Gastroesophageal sphincter (tissue), 4 donors: ENCODE results near the gene SUN3. TPM values are rescaled to one million over a fixed set of nuclear protein-coding genes. Genes with fewer than 3 reads are reported as not detected.
"Not testable (repeated sequence)": the region's sequence is repeated elsewhere in the genome, so short reads cannot be mapped to it uniquely, and the experiment has no call there.

Experiments
- ATAC-seq: fragments of 150-250 bp; one replicate; pipeline ENCODE4 v1.9.1; 2016; ENCODE audit warnings: mild to moderate bottlenecking, moderate library complexity
- H3K27ac ChIP-seq, 4 donors: fragments of 200-600 bp; sonication (generic) in 3 of 4; 1 replicate in 3 of 4; 2 replicates in 1 of 4; pipeline ENCODE4 v1.5.1; 2016 to 2019
- H3K27me3 ChIP-seq: fragments of 200-600 bp; sonication (generic); one replicate; pipeline ENCODE4 v1.5.1; 2019
- H3K36me3 ChIP-seq, 2 donors: fragments of 200-600 bp; sonication (generic); one replicate each; pipeline ENCODE4 v1.5.1; 2019; ENCODE audit warnings: control low read depth in 1 of 2
- H3K4me1 ChIP-seq, 3 donors: fragments of 200-600 bp; sonication (generic); 1 replicate in 2 of 3; 2 replicates in 1 of 3; pipeline ENCODE4 v1.5.1; 2016 to 2019; ENCODE audit warnings: control low read depth in 2 of 3
- H3K4me3 ChIP-seq, 2 donors: fragments of 200-600 bp; sonication (generic); one replicate each; pipeline ENCODE4 v1.5.1; 2019; ENCODE audit warnings: mild to moderate bottlenecking in 1 of 2, moderate library complexity in 1 of 2
- H3K9me3 ChIP-seq, 3 donors: fragments of 200-600 bp; sonication (generic); one replicate each; pipeline ENCODE4 v1.5.1; 2017 to 2019; ENCODE audit warnings: control low read depth in 2 of 3
- CTCF ChIP-seq, 4 experiments: fragments of 200-600 bp in 2 of 4; fragments of 450-650 bp in 2 of 4; sonication (generic) in 1 of 4; IDR thresholded peaks; one replicate each; pipeline ENCODE4 v1.5.1; 2017 to 2019; ENCODE audit warnings: antibody characterized with exemption in 4 of 4, mild to moderate bottlenecking in 2 of 4, moderate library complexity in 2 of 4
- EP300 ChIP-seq: sonication (generic); formaldehyde crosslinking; IDR thresholded peaks from one replicate; pipeline ENCODE4 v1.6.1; 2017; ENCODE audit warnings: antibody characterized with exemption, mild to moderate bottlenecking
- POLR2A ChIP-seq, 2 donors: fragments of 450-650 bp; IDR thresholded peaks; one replicate each; pipeline ENCODE4 v1.6.1; 2017; ENCODE audit warnings: antibody characterized with exemption in 2 of 2, mild to moderate bottlenecking in 2 of 2, moderate library complexity in 1 of 2
- POLR2AphosphoS5 ChIP-seq: sonication (generic); formaldehyde crosslinking; IDR thresholded peaks from one replicate; pipeline ENCODE4 v1.6.1; 2017; ENCODE audit warnings: antibody characterized with exemption
- WGBS, 2 donors: methylation state at CpG; one replicate each; pipeline ENCODE4 v1.1.5; 2018; ENCODE audit warnings: low coverage in 1 of 2; 5-methylcytosine and 5-hydroxymethylcytosine counted together
- total RNA-seq, 4 donors: library from RNA; depleted of rRNA; stranded (reverse); fragments of >200 nt; gene quantifications; one replicate each; pipeline ENCODE4 v1.1.0, GENCODE V29; 2016

SUN3 gene
- total RNA-seq, 4 donors from 2014 or later = not detected

DNA sequence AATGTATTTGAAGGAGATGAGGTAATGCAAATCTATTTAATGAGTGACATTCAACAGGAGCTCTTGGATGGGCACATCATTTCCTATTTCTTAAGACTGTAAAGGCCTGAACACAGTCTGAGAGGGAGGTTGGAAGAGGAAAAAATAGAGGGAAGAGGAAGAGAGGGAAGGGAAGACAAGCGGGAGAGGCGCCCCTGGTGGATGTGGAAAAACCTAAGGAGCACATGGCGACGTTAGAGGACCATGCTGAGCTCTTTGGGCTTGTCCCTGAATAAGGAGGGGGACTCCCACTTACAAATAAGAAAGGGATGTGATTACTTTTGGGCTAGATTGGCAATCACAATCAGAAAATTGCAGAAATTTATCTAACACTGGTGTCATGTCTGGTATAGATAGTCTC lies 19.6 kb downstream of the SUN3 start:
- Histone ChIP-seq H3K9me3 (no peaks in the 10 kb centered on the region), H3K4me3 (no peak overlapping the region), H3K27me3 (peaks cover 12% of the 10 kb centered on the region), H3K27ac (no peak overlapping the region), H3K36me3 (no peaks in the 10 kb centered on the region), H3K4me1 (no peaks in the 10 kb centered on the region)
- 74 to 88% methylated on average over 4 of the region's 4 CpGs for WGBS, 2 donors
- TF ChIP-seq POLR2AphosphoS5 (no peak), POLR2A (IDR thresholded peaks at IDR 0.05) (no peak), CTCF (IDR thresholded peaks at IDR 0.05) (no peak), EP300 (no peak)
- ATAC-seq = no peak

GRCh38 chr7:48006866-48007265 lies 22.0 kb downstream of the SUN3 start:
- Histone ChIP-seq H3K27ac (no peak overlapping the region), H3K9me3 (no peaks in the 10 kb centered on the region), H3K4me1 (no peaks in the 10 kb centered on the region), H3K27me3 (peaks cover 12% of the 10 kb centered on the region), H3K36me3 (no peaks in the 10 kb centered on the region), H3K4me3 (no peak overlapping the region)
- TF ChIP-seq POLR2AphosphoS5 = no peak
- no peak for TF ChIP-seq CTCF (IDR thresholded peaks at IDR 0.05)
- no peak for TF ChIP-seq POLR2A (IDR thresholded peaks at IDR 0.05)
- TF ChIP-seq EP300 = no peak
- 30 to 55% methylated on average over 4 to 6 of the region's 6 CpGs for WGBS, 2 donors
- ATAC-seq = no peak

DNA sequence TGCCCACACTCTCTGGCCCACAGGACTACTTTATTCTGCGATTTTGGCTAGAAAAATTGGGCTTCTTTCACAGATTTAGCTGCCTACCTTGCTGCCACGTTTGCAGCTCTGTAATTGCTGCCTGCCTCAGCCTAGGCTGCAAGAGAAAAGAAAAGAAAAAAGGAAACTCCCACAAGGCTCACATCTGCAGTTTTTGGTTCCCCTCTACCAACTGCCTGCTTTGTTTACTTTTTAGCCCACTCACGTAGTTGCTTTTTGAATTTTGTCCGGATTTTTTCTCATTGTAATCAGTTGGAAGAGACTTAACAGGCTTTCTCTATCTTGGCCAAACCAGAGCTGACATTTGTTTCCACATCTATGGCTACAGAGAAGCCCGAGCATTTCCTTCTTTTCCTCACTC lies 24.3 kb downstream of the SUN3 start:
- TF ChIP-seq POLR2AphosphoS5 (no peak), EP300 (no peak), POLR2A (IDR thresholded peaks at IDR 0.05) (no peak), CTCF (IDR thresholded peaks at IDR 0.05) (no peak)
- H3K4me3 ChIP-seq = no peak overlapping the region
- no peak overlapping the region for H3K27ac ChIP-seq
- H3K9me3 ChIP-seq = no peaks in the 10 kb centered on the region
- WGBS, 2 donors = 23 to 24% methylated on average over 3 to 5 of the region's 5 CpGs
- no peak for ATAC-seq
- H3K27me3 ChIP-seq = peaks cover 12% of the 10 kb centered on the region
- H3K36me3 ChIP-seq = no peaks in the 10 kb centered on the region
- no peaks in the 10 kb centered on the region for H3K4me1 ChIP-seq

DNA sequence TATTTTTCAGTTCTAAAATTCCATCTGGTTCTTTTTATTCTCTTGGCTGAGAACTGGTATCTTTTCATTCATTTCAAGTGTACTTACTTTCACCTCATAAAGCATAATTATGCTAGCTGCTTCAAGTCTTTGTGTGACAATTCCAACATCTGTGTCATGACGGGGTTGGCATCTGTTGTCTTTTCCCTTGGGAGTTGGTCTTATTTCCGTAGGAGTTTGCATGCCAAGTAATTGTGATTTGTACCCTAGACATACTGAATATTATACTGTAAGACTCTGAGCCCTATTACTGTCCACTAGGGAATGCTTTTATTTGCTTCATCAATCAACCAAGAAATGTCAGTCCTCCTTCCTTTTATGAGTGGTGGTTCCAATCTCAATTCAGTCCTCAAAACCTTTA lies 24.9 kb downstream of the SUN3 start:
- no peaks in the 10 kb centered on the region for H3K4me1 ChIP-seq
- no peak overlapping the region for H3K4me3 ChIP-seq
- no peaks in the 10 kb centered on the region for H3K9me3 ChIP-seq
- no peaks in the 10 kb centered on the region for H3K36me3 ChIP-seq
- ATAC-seq = no peak
- no peak overlapping the region for H3K27ac ChIP-seq
- peaks cover 12% of the 10 kb centered on the region for H3K27me3 ChIP-seq
- TF ChIP-seq EP300 (no peak), POLR2A (IDR thresholded peaks at IDR 0.05) (no peak), POLR2AphosphoS5 (no peak), CTCF (IDR thresholded peaks at IDR 0.05) (no peak)
- 9 to 44% methylated on average over 2 of the region's 2 CpGs for WGBS, 2 donors

- H3K4me1 ChIP-seq, H3K36me3 ChIP-seq, ATAC-seq, H3K9me3 ChIP-seq, H3K27me3 ChIP-seq, H3K4me3 ChIP-seq, H3K27ac ChIP-seq: not testable (repeated sequence)
- 79 to 91% methylated on average over 4 to 12 of the region's 13 CpGs for WGBS, 2 donors
Measured at GRCh38 chr7:48000164-48000563, 28.7 kb downstream of the SUN3 start.

- no peak for TF ChIP-seq POLR2A (IDR thresholded peaks at IDR 0.05)
- 98% methylated on average over 9 to 11 of the region's 12 CpGs for WGBS, 2 donors
Measured at GRCh38 chr7:47999413-47999812, 29.5 kb downstream of the SUN3 start.

More at GRCh38 chr7:47999413-47999812, 29.5 kb downstream of the SUN3 start:
- Histone ChIP-seq H3K9me3 (no peaks in the 10 kb centered on the region), H3K4me1 (no peaks in the 10 kb centered on the region), H3K36me3 (no peaks in the 10 kb centered on the region), H3K27me3 (no peaks in the 10 kb centered on the region), H3K27ac (no peak overlapping the region), H3K4me3 (no peak overlapping the region)
- ATAC-seq = no peak
